NCI-H2196 (cell line): ENCODE measurements around the gene UBXN11.
A peak's percentile ranks its signal among the peaks of the same experiment; 100 is the strongest.

Experiments used
- DNase-seq: peaks from one replicate; lab custom pipeline; 2025; ENCODE audit not compliant: unreplicated experiment; lab: John Stamatoyannopoulos, UW

Gene UBXN11

GRCh38 chr1:26287033-26287711 lies 19.3 kb downstream of the UBXN11 start:
- no peak for DNase-seq

- DNase-seq: no peak
These were observed 20.4 kb downstream of the UBXN11 start for GRCh38 chr1:26286064-26286416.

GRCh38 chr1:26285366-26286063 lies 20.9 kb downstream of the UBXN11 start:
- peak; percentile 38 for DNase-seq

GRCh38 chr1:26284597-26285347 lies 21.7 kb downstream of the UBXN11 start:
- DNase-seq: peak; percentile 64

- DNase-seq: no peak
These were observed 22.4 kb downstream of the UBXN11 start for GRCh38 chr1:26283871-26284596.

GRCh38 chr1:26283279-26283853 lies 23.1 kb downstream of the UBXN11 start:
- no peak for DNase-seq

GRCh38 chr1:26282401-26282918 lies 24.0 kb downstream of the UBXN11 start:
- DNase-seq: no peak

GRCh38 chr1:26281971-26282370 lies 24.5 kb downstream of the UBXN11 start:
- no peak for DNase-seq

GRCh38 chr1:26281091-26281958 lies 25.1 kb downstream of the UBXN11 start:
- DNase-seq: no peak

GRCh38 chr1:26280333-26281042 lies 25.9 kb downstream of the UBXN11 start:
- DNase-seq: no peak

- peak; percentile 88 for DNase-seq
These were observed 26.7 kb downstream of the UBXN11 start, which contains the start of gene SH3BGRL3 for GRCh38 chr1:26279456-26280332. Gene SH3BGRL3 (plus strand): TSS chr1:26280086. CDS start chr1:26280156, 70 bp downstream.

GRCh38 chr1:26278724-26279455 lies 27.5 kb downstream of the UBXN11 start:
- DNase-seq: no peak

GRCh38 chr1:26278303-26278702 lies 28.1 kb downstream of the UBXN11 start:
- no peak for DNase-seq

- no peak for DNase-seq
These were observed 28.7 kb downstream of the UBXN11 start for GRCh38 chr1:26277719-26278118.

- no peak for DNase-seq
These were observed 29.2 kb downstream of the UBXN11 start for GRCh38 chr1:26277261-26277661.

- no peak for DNase-seq
These were observed 30.0 kb downstream of the UBXN11 start for GRCh38 chr1:26276432-26276838.
